ENCODE data around the gene SNAP29.
"Not testable (repeated sequence)": the region's sequence is repeated elsewhere in the genome, so short reads cannot be mapped to it uniquely, and the experiment has no call there.

The SNAP29 gene

GRCh38 chr22:20834725-20835124 lies 24.1 kb upstream of the SNAP29 start:
- H3K4me3 ChIP-seq (ENCODE audit: low read length in 2 of 2): no peak overlapping the region
- H3K9ac ChIP-seq (ENCODE audit: low read depth, low read length, poor library complexity): no peak overlapping the region
- no peak overlapping the region for H4K91ac ChIP-seq (ENCODE audit: low read depth, low read length, poor library complexity)
- peaks cover 8 to 44% of the 10 kb centered on the region in 2 donors for H3K36me3 ChIP-seq (replicated peaks in 1 of 2; ENCODE audit: control insufficient read depth in 2 of 2, insufficient read depth in 2 of 2, low read length in 2 of 2)
- no peak for DNase-seq (ENCODE audit: low spot score)
- no CpG with 5 or more reads among the region's 3 CpGs for WGBS, 2 donors (ENCODE audit: extremely low coverage in 2 of 2, insufficient read length in 2 of 2, insufficient replicate concordance in 1 of 2)
- H3K14ac ChIP-seq (ENCODE audit: low read length): no peak overlapping the region
- peaks cover 3 to 12% of the 10 kb centered on the region in 2 donors for H3K9me3 ChIP-seq (replicated peaks in 1 of 2; ENCODE audit: control insufficient read depth in 2 of 2, insufficient read depth in 1 of 2, low read depth in 1 of 2, low read length in 2 of 2)
- H3K4ac ChIP-seq (ENCODE audit: low read length): no peak overlapping the region
- H3K79me1 ChIP-seq (ENCODE audit: low read depth, low read length): peaks cover 3% of the 10 kb centered on the region
- H2AK5ac ChIP-seq (ENCODE audit: low read depth, low read length): no peak overlapping the region
- no peak overlapping the region for H3K27ac ChIP-seq (replicated peaks; ENCODE audit: low read length)
- H4K8ac ChIP-seq (ENCODE audit: low read depth, low read length): no peak overlapping the region
- no peak overlapping the region for H2BK15ac ChIP-seq (ENCODE audit: low read length)
- no peak overlapping the region for H2BK5ac ChIP-seq (ENCODE audit: low read length)
- no peak overlapping the region for H2AFZ ChIP-seq (ENCODE audit: low read length)
- no peak overlapping the region for H2BK12ac ChIP-seq (ENCODE audit: low read length)
- H3K4me1 ChIP-seq (ENCODE audit: control insufficient read depth in 2 of 2, insufficient read depth in 1 of 2, low read depth in 1 of 2, low read length in 2 of 2): no peaks in the 10 kb centered on the region
- no peak overlapping the region for H2BK120ac ChIP-seq (ENCODE audit: low read depth, low read length)
- no peaks in the 10 kb centered on the region for H3K27me3 ChIP-seq (ENCODE audit: control insufficient read depth in 3 of 3, insufficient read depth in 3 of 3, low read depth in 1 of 3, low read length in 3 of 3)
- H3K23ac ChIP-seq (ENCODE audit: low read depth, low read length, poor library complexity): no peak overlapping the region
- no peak overlapping the region for H3K4me2 ChIP-seq (ENCODE audit: insufficient read depth, low read length, poor library complexity, severe bottlenecking)
- H3K18ac ChIP-seq (ENCODE audit: low read length): no peak overlapping the region

DNA sequence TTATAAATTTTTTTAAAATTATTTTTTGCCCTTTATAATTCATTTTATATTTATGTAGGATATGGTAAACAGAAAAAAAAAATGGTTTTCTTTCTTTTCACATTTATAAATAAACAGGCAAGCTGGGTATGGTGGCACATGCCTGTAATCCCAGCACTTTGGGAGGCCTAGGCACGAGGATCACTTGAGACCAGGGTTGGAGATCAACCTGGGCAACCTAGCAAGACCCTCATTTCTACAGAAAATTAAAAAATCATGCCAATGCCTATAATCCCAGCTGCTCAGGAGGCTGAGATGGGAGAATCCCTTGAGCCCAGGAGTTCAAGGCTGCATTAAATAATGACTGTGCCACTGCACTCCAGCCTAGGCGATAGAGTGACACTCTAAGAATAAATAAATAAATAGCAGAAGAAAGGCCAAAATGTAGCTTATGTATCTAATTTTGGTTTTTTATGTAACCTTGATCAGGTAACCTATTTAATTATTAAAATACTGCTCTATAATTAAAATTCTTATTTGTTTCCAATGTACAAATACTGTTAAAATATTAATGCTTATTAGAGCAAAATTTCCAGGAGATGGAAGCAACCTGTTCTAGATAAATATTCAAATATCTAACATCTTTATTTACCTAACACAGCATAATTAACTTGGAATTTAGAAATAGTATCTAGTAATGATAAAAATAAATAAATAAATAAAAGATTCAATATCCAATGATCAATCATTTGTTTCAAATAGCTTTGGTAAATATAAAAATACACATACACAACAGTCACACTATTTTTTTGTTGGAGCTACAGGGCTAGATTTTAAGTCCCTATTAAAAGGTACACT lies 21.6 kb upstream of the SNAP29 start:
- Histone ChIP-seq H3K4me2 (ENCODE audit: insufficient read depth, low read length, poor library complexity, severe bottlenecking) (no peak overlapping the region), H3K4me1 (ENCODE audit: control insufficient read depth in 2 of 2, insufficient read depth in 1 of 2, low read depth in 1 of 2, low read length in 2 of 2) (no peaks in the 10 kb centered on the region), H3K79me1 (ENCODE audit: low read depth, low read length) (peaks cover 3% of the 10 kb centered on the region), H2BK12ac (ENCODE audit: low read length) (no peak overlapping the region), H2BK5ac (ENCODE audit: low read length) (no peak overlapping the region), H3K27me3 (ENCODE audit: control insufficient read depth in 3 of 3, insufficient read depth in 3 of 3, low read depth in 1 of 3, low read length in 3 of 3) (no peaks in the 10 kb centered on the region), H3K23ac (ENCODE audit: low read depth, low read length, poor library complexity) (no peak overlapping the region), H2BK15ac (ENCODE audit: low read length) (no peak overlapping the region), H3K4ac (ENCODE audit: low read length) (no peak overlapping the region), H2AFZ (ENCODE audit: low read length) (no peak overlapping the region), H2BK120ac (ENCODE audit: low read depth, low read length) (no peak overlapping the region), H3K14ac (ENCODE audit: low read length) (no peak overlapping the region), H3K9ac (ENCODE audit: low read depth, low read length, poor library complexity) (no peak overlapping the region), H3K18ac (ENCODE audit: low read length) (no peak overlapping the region), H3K27ac (replicated peaks; ENCODE audit: low read length) (no peak overlapping the region), H4K8ac (ENCODE audit: low read depth, low read length) (no peak overlapping the region), H4K91ac (ENCODE audit: low read depth, low read length, poor library complexity) (no peak overlapping the region), H2AK5ac (ENCODE audit: low read depth, low read length) (no peak overlapping the region), H3K4me3 (ENCODE audit: low read length in 2 of 2) (no peak overlapping the region), H3K36me3 (replicated peaks in 1 of 2; ENCODE audit: control insufficient read depth in 2 of 2, insufficient read depth in 2 of 2, low read length in 2 of 2) (peaks cover 7 to 24% of the 10 kb centered on the region in 2 donors), H3K9me3 (replicated peaks in 1 of 2; ENCODE audit: control insufficient read depth in 2 of 2, insufficient read depth in 1 of 2, low read depth in 1 of 2, low read length in 2 of 2) (peaks cover 3 to 7% of the 10 kb centered on the region in 2 donors)
- no CpG with 5 or more reads among the region's 2 CpGs for WGBS, 2 donors (ENCODE audit: extremely low coverage in 2 of 2, insufficient read length in 2 of 2, insufficient replicate concordance in 1 of 2)
- no peak for DNase-seq (ENCODE audit: low spot score)

- H3K79me1 ChIP-seq (ENCODE audit: low read depth, low read length); H3K4me2 ChIP-seq (ENCODE audit: insufficient read depth, low read length, poor library complexity, severe bottlenecking); H2BK15ac ChIP-seq (ENCODE audit: low read length); H4K8ac ChIP-seq (ENCODE audit: low read depth, low read length); H2AK5ac ChIP-seq (ENCODE audit: low read depth, low read length); H3K14ac ChIP-seq (ENCODE audit: low read length); H2BK5ac ChIP-seq (ENCODE audit: low read length); H3K23ac ChIP-seq (ENCODE audit: low read depth, low read length, poor library complexity); H3K4me1 ChIP-seq (ENCODE audit: control insufficient read depth in 2 of 2, insufficient read depth in 1 of 2, low read depth in 1 of 2, low read length in 2 of 2); H3K4me3 ChIP-seq (ENCODE audit: low read length in 2 of 2); H3K9ac ChIP-seq (ENCODE audit: low read depth, low read length, poor library complexity); H4K91ac ChIP-seq (ENCODE audit: low read depth, low read length, poor library complexity); H3K4ac ChIP-seq (ENCODE audit: low read length); H3K36me3 ChIP-seq (replicated peaks in 1 of 2; ENCODE audit: control insufficient read depth in 2 of 2, insufficient read depth in 2 of 2, low read length in 2 of 2); H3K27me3 ChIP-seq (ENCODE audit: control insufficient read depth in 3 of 3, insufficient read depth in 3 of 3, low read depth in 1 of 3, low read length in 3 of 3); H3K18ac ChIP-seq (ENCODE audit: low read length); H3K9me3 ChIP-seq (replicated peaks in 1 of 2; ENCODE audit: control insufficient read depth in 2 of 2, insufficient read depth in 1 of 2, low read depth in 1 of 2, low read length in 2 of 2); DNase-seq (ENCODE audit: low spot score); H2AFZ ChIP-seq (ENCODE audit: low read length); H2BK120ac ChIP-seq (ENCODE audit: low read depth, low read length); H2BK12ac ChIP-seq (ENCODE audit: low read length); H3K27ac ChIP-seq (replicated peaks; ENCODE audit: low read length): not testable (repeated sequence)
- no CpG with 5 or more reads among the region's 10 CpGs for WGBS, 2 donors (ENCODE audit: extremely low coverage in 2 of 2, insufficient read length in 2 of 2, insufficient replicate concordance in 1 of 2)
Observed at GRCh38 chr22:20839354-20839753, 19.5 kb upstream of the SNAP29 start.

DNA sequence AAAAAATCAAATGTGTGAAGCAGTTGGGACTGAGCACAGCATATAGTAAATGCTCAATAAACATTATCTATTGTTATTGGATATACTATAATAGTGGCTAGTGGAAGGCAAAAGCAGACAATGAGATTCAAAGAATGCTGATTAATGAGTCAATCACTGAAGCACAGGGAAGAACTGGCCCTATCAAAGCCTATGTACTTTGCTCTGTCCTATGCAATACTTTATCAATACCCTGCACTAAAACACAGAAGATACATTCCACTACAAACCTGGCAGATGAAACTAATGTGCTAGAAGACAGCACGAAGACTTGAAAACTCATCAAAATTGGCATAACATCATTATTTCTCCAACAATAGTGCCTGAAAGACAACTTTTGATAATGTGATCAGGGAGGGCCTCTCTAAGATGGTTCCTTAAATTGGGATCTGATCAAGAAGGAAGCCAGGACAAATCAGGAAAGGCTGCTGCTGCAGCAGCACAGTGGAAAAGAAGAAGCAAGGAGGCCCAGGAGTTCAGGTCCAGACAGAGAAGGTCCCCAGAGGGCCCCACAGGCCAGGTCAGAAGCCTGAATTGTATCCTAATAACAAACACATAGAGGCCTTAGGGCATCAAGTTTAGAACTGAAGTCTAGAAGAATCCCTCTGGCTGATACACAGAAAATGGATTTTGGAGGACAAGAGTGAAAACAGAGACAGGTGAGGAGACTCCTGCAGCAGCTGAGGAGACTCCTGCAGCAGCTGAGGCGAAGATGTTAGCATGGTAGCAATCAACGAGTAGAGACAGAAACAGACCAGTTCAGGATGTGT lies 18.8 kb upstream of the SNAP29 start:
- Histone ChIP-seq H3K23ac (ENCODE audit: low read depth, low read length, poor library complexity) (no peak overlapping the region), H4K8ac (ENCODE audit: low read depth, low read length) (no peak overlapping the region), H2BK15ac (ENCODE audit: low read length) (no peak overlapping the region), H3K36me3 (replicated peaks in 1 of 2; ENCODE audit: control insufficient read depth in 2 of 2, insufficient read depth in 2 of 2, low read length in 2 of 2) (no peaks in the 10 kb centered on the region), H3K9ac (ENCODE audit: low read depth, low read length, poor library complexity) (no peak overlapping the region), H3K4me1 (ENCODE audit: control insufficient read depth in 2 of 2, insufficient read depth in 1 of 2, low read depth in 1 of 2, low read length in 2 of 2) (no peaks in the 10 kb centered on the region), H3K4me3 (ENCODE audit: low read length in 2 of 2) (no peak overlapping the region), H2BK5ac (ENCODE audit: low read length) (no peak overlapping the region), H2AFZ (ENCODE audit: low read length) (no peak overlapping the region), H3K18ac (ENCODE audit: low read length) (no peak overlapping the region), H3K27me3 (ENCODE audit: control insufficient read depth in 3 of 3, insufficient read depth in 3 of 3, low read depth in 1 of 3, low read length in 3 of 3) (no peaks in the 10 kb centered on the region), H2BK12ac (ENCODE audit: low read length) (no peak overlapping the region), H3K14ac (ENCODE audit: low read length) (no peak overlapping the region), H2AK5ac (ENCODE audit: low read depth, low read length) (no peak overlapping the region), H3K4me2 (ENCODE audit: insufficient read depth, low read length, poor library complexity, severe bottlenecking) (no peak overlapping the region), H3K27ac (replicated peaks; ENCODE audit: low read length) (no peak overlapping the region), H4K91ac (ENCODE audit: low read depth, low read length, poor library complexity) (no peak overlapping the region), H3K4ac (ENCODE audit: low read length) (no peak overlapping the region), H3K79me1 (ENCODE audit: low read depth, low read length) (peaks cover 2% of the 10 kb centered on the region), H2BK120ac (ENCODE audit: low read depth, low read length) (no peak overlapping the region), H3K9me3 (replicated peaks in 1 of 2; ENCODE audit: control insufficient read depth in 2 of 2, insufficient read depth in 1 of 2, low read depth in 1 of 2, low read length in 2 of 2) (no peaks in the 10 kb centered on the region)
- DNase-seq (ENCODE audit: low spot score): no peak
- WGBS, 2 donors (ENCODE audit: extremely low coverage in 2 of 2, insufficient read length in 2 of 2, insufficient replicate concordance in 1 of 2): no CpG with 5 or more reads among the region's 3 CpGs

All from neuronal stem cell (in vitro differentiated cells).